GM18951 (cell line): ENCODE results near the gene BRPF1.

ENCODE experiments used
- POLR2A ChIP-seq: IDR thresholded peaks from 4 replicates; pipeline ENCODE4 v1.6.1; 2011; ENCODE audit warnings: mild to moderate bottlenecking; ENCODE audit not compliant: insufficient read length, insufficient read depth; ENCODE audit errors: extremely low read depth
- in situ Hi-C: fragments of 300-500 bp; cut with MboI; formaldehyde crosslinking; loops from one replicate; pipeline ENCODE4 v1.12.0; 2022; ENCODE audit warnings: low sequenced_read_pairs, mixed read lengths, inconsistent platforms; ENCODE audit not compliant: unreplicated experiment

Gene BRPF1

GRCh38 chr3:9785602-9786001 lies 54.1 kb downstream of the BRPF1 start:
- in situ Hi-C loops = no loop called here
- no peak for TF ChIP-seq POLR2A

- in situ Hi-C loops = no loop called here
- no peak for TF ChIP-seq POLR2A
Observed at GRCh38 chr3:9786209-9786739, 54.7 kb downstream of the BRPF1 start.

- TF ChIP-seq POLR2A = no peak
- in situ Hi-C loops = no loop called here
Observed at GRCh38 chr3:9786825-9787669, 55.5 kb downstream of the BRPF1 start.

GRCh38 chr3:9787714-9788113 lies 56.2 kb downstream of the BRPF1 start:
- TF ChIP-seq POLR2A = no peak
- in situ Hi-C loops = no loop called here

GRCh38 chr3:9791127-9791526 lies 59.6 kb downstream of the BRPF1 start:
- no peak for TF ChIP-seq POLR2A
- in situ Hi-C loops = no loop called here

- no peak for TF ChIP-seq POLR2A
- in situ Hi-C loops = no loop called here
Observed at GRCh38 chr3:9791790-9792404, 60.4 kb downstream of the BRPF1 start.

GRCh38 chr3:9792405-9793160 lies 61.0 kb downstream of the BRPF1 start, which contains the start of the genes ARPC4 and TADA3:
ARPC4 (plus strand) TSS chr3:9793082; CDS start chr3:9793122, 40 bp downstream.
TADA3 (minus strand) TSS chr3:9792473; CDS start chr3:9791466, 1,007 bp downstream.
- in situ Hi-C loops = no loop called here
- TF ChIP-seq POLR2A = peak; percentile 90

- TF ChIP-seq POLR2A = no peak
- in situ Hi-C loops = no loop called here
Observed at GRCh38 chr3:9793161-9793781, 61.7 kb downstream of the BRPF1 start.

- peak; percentile 21 for TF ChIP-seq POLR2A
- in situ Hi-C loops = no loop called here
Observed at GRCh38 chr3:9794400-9794799, 62.9 kb downstream of the BRPF1 start.

- TF ChIP-seq POLR2A = no peak
- in situ Hi-C loops = no loop called here
Observed at GRCh38 chr3:9795207-9795606, 63.7 kb downstream of the BRPF1 start.

GRCh38 chr3:9797196-9797945 lies 65.8 kb downstream of the BRPF1 start:
- in situ Hi-C loops = no loop called here
- no peak for TF ChIP-seq POLR2A
